IPS-15b (cell line): ENCODE data around the gene ZGLP1.

ENCODE experiments used
- H3K27me3 ChIP-seq: one replicate; pipeline ENCODE4 v1.6.1; 2013; ENCODE audit warnings: low read length; ENCODE audit not compliant: control insufficient read depth, insufficient read depth
- H3K36me3 ChIP-seq: one replicate; pipeline ENCODE4 v1.6.1; 2013; ENCODE audit warnings: low read length; ENCODE audit not compliant: control insufficient read depth, insufficient read depth
- H3K4me1 ChIP-seq: one replicate; pipeline ENCODE4 v1.6.1; 2013; ENCODE audit warnings: mild to moderate bottlenecking, low read length; ENCODE audit not compliant: control insufficient read depth, insufficient read depth
- H3K4me3 ChIP-seq: one replicate; pipeline ENCODE4 v1.5.1; 2013; ENCODE audit warnings: low read depth, low read length
- H3K9ac ChIP-seq: one replicate; pipeline ENCODE4 v1.6.1; 2013; ENCODE audit warnings: low read depth, mild to moderate bottlenecking, low read length
- H3K9me3 ChIP-seq: one replicate; pipeline ENCODE4 v1.6.1; 2013; ENCODE audit warnings: mild to moderate bottlenecking, low read length; ENCODE audit not compliant: control insufficient read depth, insufficient read depth

Gene ZGLP1

GRCh38 chr19:10321874-10322835, 12.5 kb upstream of the ZGLP1 start:
- H3K36me3 ChIP-seq = peaks cover 56% of the 10 kb centered on the region
- H3K4me3 ChIP-seq = no peak overlapping the region
- no peaks in the 10 kb centered on the region for H3K27me3 ChIP-seq
- no peaks in the 10 kb centered on the region for H3K4me1 ChIP-seq
- no peaks in the 10 kb centered on the region for H3K9me3 ChIP-seq
- H3K9ac ChIP-seq = no peak overlapping the region

GRCh38 chr19:10321417-10321797, 11.8 kb upstream of the ZGLP1 start:
- no peak overlapping the region for H3K9ac ChIP-seq
- H3K36me3 ChIP-seq = peaks cover 62% of the 10 kb centered on the region
- H3K4me1 ChIP-seq = no peaks in the 10 kb centered on the region
- no peaks in the 10 kb centered on the region for H3K9me3 ChIP-seq
- no peak overlapping the region for H3K4me3 ChIP-seq
- no peaks in the 10 kb centered on the region for H3K27me3 ChIP-seq

- Histone ChIP-seq H3K4me3 (no peak overlapping the region), H3K9ac (no peak overlapping the region), H3K36me3 (peaks cover 62% of the 10 kb centered on the region), H3K9me3 (no peaks in the 10 kb centered on the region), H3K27me3 (no peaks in the 10 kb centered on the region), H3K4me1 (no peaks in the 10 kb centered on the region)
Measured at GRCh38 chr19:10320602-10321416, 11.2 kb upstream of the ZGLP1 start.

- H3K9ac ChIP-seq = no peak overlapping the region
- peaks cover 55% of the 10 kb centered on the region for H3K36me3 ChIP-seq
- no peaks in the 10 kb centered on the region for H3K27me3 ChIP-seq
- no peaks in the 10 kb centered on the region for H3K9me3 ChIP-seq
- H3K4me3 ChIP-seq = no peak overlapping the region
- H3K4me1 ChIP-seq = no peaks in the 10 kb centered on the region
Measured at GRCh38 chr19:10318807-10319682, 9.4 kb upstream of the ZGLP1 start.

GRCh38 chr19:10317857-10318462, 8.3 kb upstream of the ZGLP1 start:
- Histone ChIP-seq H3K4me3 (no peak overlapping the region), H3K9me3 (no peaks in the 10 kb centered on the region), H3K36me3 (peaks cover 48% of the 10 kb centered on the region), H3K27me3 (no peaks in the 10 kb centered on the region), H3K9ac (no peak overlapping the region), H3K4me1 (no peaks in the 10 kb centered on the region)

DNA sequence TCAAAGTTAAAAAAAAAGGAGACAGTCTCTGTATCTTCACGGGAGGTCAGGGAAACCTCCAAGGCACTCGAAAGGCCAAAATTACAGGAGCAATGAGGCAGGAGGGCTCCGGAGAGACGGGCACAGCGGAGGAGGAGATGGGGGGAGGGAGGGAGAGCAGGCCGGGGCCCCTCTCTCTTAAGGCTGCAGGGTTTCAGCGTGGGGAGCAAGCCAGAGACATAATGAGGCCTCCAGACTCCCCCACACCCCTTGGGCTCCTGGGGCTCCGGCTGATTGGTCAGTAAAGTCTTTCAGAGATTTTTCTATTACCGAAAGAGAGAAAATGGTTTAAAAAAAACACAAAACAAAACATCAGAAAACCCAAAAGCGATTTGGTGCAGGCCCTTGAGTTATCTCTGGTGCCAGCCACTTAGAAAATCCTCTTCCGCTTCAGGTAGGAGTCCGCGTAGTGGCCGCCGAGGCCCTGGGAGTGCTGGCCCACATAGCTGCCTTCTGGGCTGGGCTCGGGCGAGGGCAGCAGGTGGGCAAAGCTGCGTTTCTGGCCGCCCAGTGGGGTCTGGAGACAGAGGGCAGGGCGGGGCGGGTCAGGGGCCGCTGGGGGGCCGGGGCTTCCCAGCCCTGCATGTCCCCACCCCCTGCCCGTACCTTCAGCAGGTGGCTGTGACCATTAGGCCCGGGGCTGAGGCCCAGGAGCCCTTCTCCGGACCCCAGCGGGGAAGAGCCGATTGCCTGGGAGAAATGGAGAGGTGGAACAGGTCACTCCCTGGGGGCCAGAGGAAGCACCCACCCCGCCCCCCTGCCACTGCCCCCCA, 7.6 kb upstream of the ZGLP1 start:
- H3K9ac ChIP-seq = no peak overlapping the region
- peaks cover 41% of the 10 kb centered on the region for H3K36me3 ChIP-seq
- H3K4me1 ChIP-seq = no peaks in the 10 kb centered on the region

GRCh38 chr19:10316229-10317044, 6.8 kb upstream of the ZGLP1 start:
- no peak overlapping the region for H3K9ac ChIP-seq
- H3K9me3 ChIP-seq = no peaks in the 10 kb centered on the region
- H3K4me1 ChIP-seq = no peaks in the 10 kb centered on the region
- H3K4me3 ChIP-seq = peak overlapping the region; percentile 98
- peaks cover 33% of the 10 kb centered on the region for H3K36me3 ChIP-seq
- H3K27me3 ChIP-seq = no peaks in the 10 kb centered on the region

More for the DNA sequence above, 7.6 kb upstream of the ZGLP1 start:
- Histone ChIP-seq H3K4me3 (no peak overlapping the region), H3K9me3 (no peaks in the 10 kb centered on the region), H3K27me3 (no peaks in the 10 kb centered on the region)

DNA sequence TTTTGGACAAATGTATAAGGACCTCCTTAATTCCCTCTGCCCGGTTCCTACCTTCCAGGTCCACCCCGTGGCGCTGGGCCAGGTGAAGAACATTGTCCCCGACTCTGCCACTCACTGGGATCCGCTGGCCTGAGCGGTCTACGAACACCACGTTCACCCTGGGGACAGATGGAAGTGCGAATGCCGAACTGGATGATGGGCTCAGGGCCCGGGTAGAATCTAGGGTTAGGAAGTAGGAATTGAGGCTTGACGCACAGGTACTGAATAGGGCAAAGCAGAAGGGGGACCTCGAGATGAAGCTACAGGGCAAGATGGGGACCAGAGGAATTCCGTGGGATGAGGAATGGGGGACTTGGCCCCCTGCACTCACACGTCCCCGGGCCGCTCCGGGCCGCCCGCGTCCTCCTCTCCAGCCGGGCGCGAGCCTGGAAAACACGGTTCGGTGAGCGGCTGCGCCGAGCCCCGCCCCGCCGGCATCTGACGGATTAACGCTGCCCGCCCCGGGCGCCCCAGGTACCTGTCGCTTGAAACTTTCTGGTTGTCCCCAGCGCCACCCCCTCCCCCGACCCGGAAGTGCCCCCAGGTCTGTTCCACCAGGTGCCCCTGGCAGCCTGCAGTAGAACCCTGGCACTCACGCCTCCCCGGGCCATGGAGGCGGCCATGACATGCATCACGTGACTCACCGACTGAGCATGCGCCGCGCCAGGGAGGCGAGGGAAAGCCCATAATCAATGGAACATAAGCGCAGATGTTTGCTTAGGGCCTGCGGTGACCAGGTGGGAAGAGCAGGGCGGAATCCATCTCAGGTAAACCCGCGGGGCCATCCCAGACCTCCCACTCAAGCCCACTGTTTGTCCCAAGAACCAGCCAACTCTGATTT, 6.0 kb upstream of the ZGLP1 start, which contains the start of gene FDX2:
TSS of gene FDX2 (minus strand) at position 681 of the 880 bp plus-strand sequence. CDS start at position 662, 19 bp downstream.
- Histone ChIP-seq H3K9ac (peak within 1 kb of the TSS; percentile 56), H3K36me3 (peaks cover 26% of the 10 kb centered on the region), H3K27me3 (no peaks in the 10 kb centered on the region), H3K4me1 (no peaks in the 10 kb centered on the region), H3K4me3 (peak within 1 kb of the TSS; percentile 98), H3K9me3 (no peaks in the 10 kb centered on the region)

- Histone ChIP-seq H3K36me3 (peaks cover 6% of the 10 kb centered on the region), H3K4me3 (no peak overlapping the region), H3K4me1 (no peaks in the 10 kb centered on the region), H3K9ac (no peak overlapping the region), H3K9me3 (no peaks in the 10 kb centered on the region), H3K27me3 (no peaks in the 10 kb centered on the region)
Measured at GRCh38 chr19:10306327-10306726, 3.3 kb downstream of the ZGLP1 start.
